Amygdala (tissue), 56 donors: ENCODE data around the gene FXYD1.
"Not testable (repeated sequence)": the region's sequence is repeated elsewhere in the genome, so short reads cannot be mapped to it uniquely, and the experiment has no call there.

Experiments
- DNase-seq, 56 donors: peaks; one replicate each; lab custom pipeline; 2025; lab: John Stamatoyannopoulos, UW

The FXYD1 gene

GRCh38 chr19:35140962-35141836, 2.6 kb downstream of the FXYD1 start:
- peak in 55 of 56 donors; percentile 57 to 99 (median 90) for DNase-seq

- DNase-seq: peak in 3 of 56 donors; percentile 26 to 38 (median 34)
Measured at GRCh38 chr19:35141837-35142605, 3.4 kb downstream of the FXYD1 start.

GRCh38 chr19:35142606-35143230, 4.1 kb downstream of the FXYD1 start:
- peak in 29 of 56 donors; percentile 25 to 75 (median 51) for DNase-seq

GRCh38 chr19:35143231-35143715, 4.6 kb downstream of the FXYD1 start, which contains the start of gene FXYD7:
TSS of gene FXYD7 (plus strand) at chr19:35143255. CDS start at chr19:35143334, 79 bp downstream.
- peak in 14 of 56 donors; percentile 19 to 47 (median 32) for DNase-seq

- DNase-seq: no peak
Measured at GRCh38 chr19:35143818-35144217, 5.2 kb downstream of the FXYD1 start.

- no peak for DNase-seq
Measured at GRCh38 chr19:35144259-35144599, 5.6 kb downstream of the FXYD1 start.

GRCh38 chr19:35144600-35145436, 6.2 kb downstream of the FXYD1 start:
- peak in 13 of 56 donors; percentile 18 to 49 (median 34) for DNase-seq

- DNase-seq: no peak
Measured at GRCh38 chr19:35146746-35147459, 8.3 kb downstream of the FXYD1 start.

- no peak for DNase-seq
Measured at GRCh38 chr19:35149463-35149862, 10.8 kb downstream of the FXYD1 start.

GRCh38 chr19:35150445-35150844, 11.8 kb downstream of the FXYD1 start:
- DNase-seq: no peak

- no peak for DNase-seq
Measured at GRCh38 chr19:35151273-35152065, 12.8 kb downstream of the FXYD1 start.

- DNase-seq: not testable (repeated sequence)
Measured at GRCh38 chr19:35153129-35153522, 14.5 kb downstream of the FXYD1 start.

GRCh38 chr19:35153701-35154524, 15.3 kb downstream of the FXYD1 start:
- DNase-seq: no peak

- peak in 1 of 56 donors; percentile 14 for DNase-seq
Measured at GRCh38 chr19:35154525-35155406, 16.1 kb downstream of the FXYD1 start, which contains the start of gene FXYD5. TSS of gene FXYD5 (plus strand) at chr19:35154735. CDS start at chr19:35155551, 816 bp downstream.

- no peak for DNase-seq
Measured at GRCh38 chr19:35155441-35155840, 16.8 kb downstream of the FXYD1 start.

- DNase-seq: no peak
Measured at GRCh38 chr19:35155981-35156672, 17.5 kb downstream of the FXYD1 start.
